ENCODE measurements around the gene EXOC4.

Gene EXOC4

GRCh38 chr7:133780912-133781311 is 528.0 kb downstream of the EXOC4 start:
- no peak for DNase-seq (ENCODE audit: extremely low read depth, low read depth)
- no peak for TF ChIP-seq CTCF (IDR thresholded peaks at IDR 0.05; ENCODE audit: low read depth, low read length)

- DNase-seq (ENCODE audit: extremely low read depth, low read depth) = no peak
- no peak for TF ChIP-seq CTCF (IDR thresholded peaks at IDR 0.05; ENCODE audit: low read depth, low read length)
Observed at GRCh38 chr7:133781486-133782090, 528.7 kb downstream of the EXOC4 start.

- DNase-seq (ENCODE audit: extremely low read depth, low read depth) = no peak
- TF ChIP-seq CTCF (IDR thresholded peaks at IDR 0.05; ENCODE audit: low read depth, low read length) = no peak
Observed at GRCh38 chr7:133782470-133782869, 529.6 kb downstream of the EXOC4 start.

- no peak for TF ChIP-seq CTCF (IDR thresholded peaks at IDR 0.05; ENCODE audit: low read depth, low read length)
- DNase-seq (ENCODE audit: extremely low read depth, low read depth) = no peak
Observed at GRCh38 chr7:133783276-133783675, 530.4 kb downstream of the EXOC4 start.

- no peak for DNase-seq (ENCODE audit: extremely low read depth, low read depth)
- TF ChIP-seq CTCF (IDR thresholded peaks at IDR 0.05; ENCODE audit: low read depth, low read length) = no peak
Observed at GRCh38 chr7:133784486-133785001, 531.7 kb downstream of the EXOC4 start.

GRCh38 chr7:133786401-133786937 is 533.6 kb downstream of the EXOC4 start:
- TF ChIP-seq CTCF (IDR thresholded peaks at IDR 0.05; ENCODE audit: low read depth, low read length) = no peak
- DNase-seq (ENCODE audit: extremely low read depth, low read depth) = no peak

- DNase-seq (ENCODE audit: extremely low read depth, low read depth) = no peak
Observed at GRCh38 chr7:133789974-133790373, 537.1 kb downstream of the EXOC4 start.

More at GRCh38 chr7:133789974-133790373, 537.1 kb downstream of the EXOC4 start:
- no peak for TF ChIP-seq CTCF (IDR thresholded peaks at IDR 0.05; ENCODE audit: low read depth, low read length)

Data from AG09319 (cell line).